ENCODE data around the gene NGF. TPM values are rescaled to one million over a fixed set of nuclear protein-coding genes. Genes with fewer than 3 reads are reported as not detected.

The NGF gene
- total and polyA plus RNA-seq, 2 of the 8 experiments (the other 6 are each of a cell fraction or from before 2014, with no cell fraction given): 1.6 TPM; not detected in 1

DNA sequence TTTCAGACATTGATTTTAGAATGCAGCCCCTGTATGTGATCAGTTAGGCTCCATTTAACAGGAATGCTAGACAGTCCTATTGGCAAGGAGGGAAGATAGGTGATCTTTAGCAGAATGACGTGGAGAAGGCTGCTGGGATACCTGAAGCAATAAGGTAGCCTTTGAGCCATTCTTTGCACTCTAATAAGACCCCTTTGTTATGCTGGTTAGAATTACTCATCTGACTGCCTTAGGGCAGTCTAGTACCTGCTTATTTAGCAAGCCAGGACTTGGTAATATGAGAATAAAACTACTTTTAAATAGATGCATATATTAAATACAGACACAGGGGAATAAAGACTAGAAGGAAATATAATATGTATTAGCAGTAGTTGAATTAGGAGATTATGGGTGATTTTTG is 29.1 kb downstream of the NGF start:
- no peak for FAIRE-seq
- no peak overlapping the region for H4K91ac ChIP-seq (replicated peaks; ENCODE audit: insufficient read length, low read length)
- H2AFZ ChIP-seq (ENCODE audit: low read length): no peak overlapping the region
- ChIA-PET CTCF (ENCODE audit: partially characterized antibody) (no interaction called here), POLR2A (ENCODE audit: partially characterized antibody) (no interaction called here)
- H3K14ac ChIP-seq (ENCODE audit: insufficient read length): no peak overlapping the region
- no peak overlapping the region for H2BK5ac ChIP-seq (ENCODE audit: low read depth, low read length)
- DNase-seq (ENCODE audit: low read depth in 1 of 2, low spot score in 2 of 2): no peak
- WGBS, 2 experiments (ENCODE audit: extremely low coverage in 1 of 2, insufficient coverage in 1 of 2, insufficient read length in 1 of 2, insufficient replicate concordance in 2 of 2, low coverage in 1 of 2, low lambda C conversion rate in 2 of 2, missing lambda C conversion rate in 1 of 2): 85% methylated on average over 1 of the region's 1 CpG; no CpG with 5 or more reads in 1 of the 2 experiments
- no peak overlapping the region for H2AK5ac ChIP-seq (ENCODE audit: low read depth, low read length)
- H2BK12ac ChIP-seq (ENCODE audit: low read depth, low read length): no peak overlapping the region
- no peaks in the 10 kb centered on the region for H4K20me1 ChIP-seq (replicated peaks in 1 of 2; ENCODE audit: control insufficient read depth in 1 of 2, insufficient read depth in 2 of 2, low read length in 2 of 2)
- no peaks in the 10 kb centered on the region for H3K36me3 ChIP-seq (ENCODE audit: control insufficient read depth in 2 of 4, insufficient read depth in 4 of 4, low read length in 3 of 4)
- no peaks in the 10 kb centered on the region for H3K27me3 ChIP-seq (replicated peaks in 1 of 4; ENCODE audit: control insufficient read depth in 3 of 4, extremely low read depth in 1 of 4, insufficient read depth in 3 of 4, low read length in 3 of 4)
- no peaks in the 10 kb centered on the region for H3K4me1 ChIP-seq (replicated peaks in 1 of 4; ENCODE audit: control insufficient read depth in 3 of 4, insufficient read depth in 4 of 4, low read length in 3 of 4)
- no peak overlapping the region for H3K4ac ChIP-seq (replicated peaks; ENCODE audit: insufficient read length, low read depth, low read length)
- no peak overlapping the region for H3K18ac ChIP-seq (ENCODE audit: extremely low read depth, low read length)
- no peak overlapping the region for H4K5ac ChIP-seq (ENCODE audit: insufficient read length, low read depth, low read length)
- H3K79me1 ChIP-seq (ENCODE audit: low read depth, low read length): no peaks in the 10 kb centered on the region
- H3K79me2 ChIP-seq (ENCODE audit: control insufficient read depth in 1 of 2, insufficient read depth in 2 of 2, low read length in 2 of 2): no peaks in the 10 kb centered on the region
- H3K4me3 ChIP-seq (ENCODE audit: extremely low read depth in 1 of 4, insufficient read depth in 2 of 4, low read depth in 3 of 4, low read length in 4 of 4): no peak overlapping the region
- no peak overlapping the region for H3K4me2 ChIP-seq (ENCODE audit: insufficient read depth in 1 of 2, low read depth in 2 of 2, low read length in 2 of 2)
- H2BK15ac ChIP-seq (ENCODE audit: low read length): no peak overlapping the region
- no peak for TF ChIP-seq ASH2L (IDR thresholded peaks at IDR 0.05; ENCODE audit: low read length)
- no peak for TF ChIP-seq POLR2A (IDR thresholded peaks at IDR 0.05; ENCODE audit: control extremely low read depth in 1 of 2, low read depth in 2 of 2, low read length in 2 of 2)
- no peak overlapping the region for H3K23ac ChIP-seq (ENCODE audit: insufficient read length)
- H4K8ac ChIP-seq (ENCODE audit: extremely low read depth, insufficient read depth, low read length): no peak overlapping the region
- no peak overlapping the region for H3K56ac ChIP-seq (replicated peaks; ENCODE audit: insufficient read length, low read depth, low read length)
- no peak overlapping the region for H3K9ac ChIP-seq (replicated peaks in 1 of 4; ENCODE audit: extremely low read depth in 1 of 4, low read depth in 3 of 4, low read length in 3 of 4)
- no peaks in the 10 kb centered on the region for H3K9me3 ChIP-seq (ENCODE audit: insufficient read depth in 2 of 2, low read depth in 1 of 2, low read length in 1 of 2)
- H3K23me2 ChIP-seq (ENCODE audit: low read depth, low read length): no peaks in the 10 kb centered on the region
- no peak overlapping the region for H2BK120ac ChIP-seq (replicated peaks; ENCODE audit: low read depth, low read length)
- H2BK20ac ChIP-seq (ENCODE audit: low read length): no peak overlapping the region
- H3K27ac ChIP-seq (ENCODE audit: low read depth, low read length): no peak overlapping the region

Data from H1 (cell line).